HL-60 (cell line): ENCODE measurements around the gene SLK.

Experiments used
- DNase-seq, 2 experiments: peaks; one replicate each; pipeline ENCODE4 v3.0.0-alpha.2; 2010 to 2020; ENCODE audit warnings: low read depth in 1 of 2, low spot score in 1 of 2
- H3K27ac ChIP-seq: fragments of 250-450 bp; sonication (Bioruptor Pico); replicated peaks from 2 replicates; pipeline ENCODE4 v1.5.1; 2020; ENCODE audit warnings: mild to moderate bottlenecking, moderate library complexity
- H3K27me3 ChIP-seq: fragments of 250-450 bp; sonication (Bioruptor Pico); 2 replicates; pipeline ENCODE4 v1.5.1; 2021; ENCODE audit warnings: mild to moderate bottlenecking, moderate library complexity; ENCODE audit not compliant: insufficient read depth, poor library complexity, severe bottlenecking
- H3K4me3 ChIP-seq: replicated peaks from 2 replicates; pipeline ENCODE4 v1.5.1; 2011; ENCODE audit warnings: mild to moderate bottlenecking, control low read depth, low read length; ENCODE audit not compliant: insufficient read depth
- CTCF ChIP-seq: IDR thresholded peaks from one replicate; pipeline ENCODE4 v1.5.1; 2011; ENCODE audit warnings: low read length, control low read depth, inconsistent platforms; ENCODE audit not compliant: insufficient read depth
- GABPA ChIP-seq: IDR thresholded peaks from 2 replicates; pipeline ENCODE4 v1.6.1; 2012; ENCODE audit warnings: low read depth
- POLR2AphosphoS5 ChIP-seq: IDR thresholded peaks from 2 replicates; pipeline ENCODE4 v1.6.1; 2012; ENCODE audit warnings: low read depth
- REST ChIP-seq: IDR thresholded peaks from 2 replicates; pipeline ENCODE4 v1.6.1; 2012; ENCODE audit warnings: low read depth; ENCODE audit not compliant: insufficient replicate concordance
- SPI1 ChIP-seq: IDR thresholded peaks from 2 replicates; pipeline ENCODE4 v1.6.1; 2012; ENCODE audit warnings: low read depth, mild to moderate bottlenecking, borderline replicate concordance

The SLK gene

GRCh38 chr10:103995134-103995533, 28.2 kb downstream of the SLK start:
- Histone ChIP-seq H3K27me3 (no peaks in the 10 kb centered on the region), H3K4me3 (no peak overlapping the region), H3K27ac (no peak overlapping the region)
- no peak for DNase-seq
- no peak for TF ChIP-seq CTCF
- no peak for TF ChIP-seq REST
- TF ChIP-seq GABPA: no peak

- no peaks in the 10 kb centered on the region for H3K27me3 ChIP-seq
- DNase-seq: no peak
- TF ChIP-seq SPI1 (no peak), CTCF (no peak), POLR2AphosphoS5 (no peak), GABPA (no peak), REST (no peak)
- H3K27ac ChIP-seq: no peak overlapping the region
- H3K4me3 ChIP-seq: no peak overlapping the region
Observed at GRCh38 chr10:103998805-103999204, 31.9 kb downstream of the SLK start.

GRCh38 chr10:104002911-104003310, 36.0 kb downstream of the SLK start:
- TF ChIP-seq SPI1 (peak; percentile 39; the same call in 1 of the 2 replicates), CTCF (no peak)
- DNase-seq: peak; percentile 24 to 40
- no peaks in the 10 kb centered on the region for H3K27me3 ChIP-seq

GRCh38 chr10:104005172-104005863, 38.4 kb downstream of the SLK start:
- no peak for TF ChIP-seq POLR2AphosphoS5
- no peak for TF ChIP-seq GABPA
- no peak for TF ChIP-seq SPI1
- no peak for TF ChIP-seq REST
- no peak for TF ChIP-seq CTCF
- H3K4me3 ChIP-seq: no peak overlapping the region
- H3K27me3 ChIP-seq: no peaks in the 10 kb centered on the region
- no peak for DNase-seq
- H3K27ac ChIP-seq: no peak overlapping the region

More at GRCh38 chr10:104002911-104003310, 36.0 kb downstream of the SLK start:
- H3K4me3 ChIP-seq: no peak overlapping the region
- H3K27ac ChIP-seq: peak overlapping the region; percentile 35; the same call in 1 of the 2 replicates
